Stimulated activated naive CD8-positive, alpha-beta T cell treated with anti-CD3 and anti-CD28 coated beads, Interleukin-15, Interleukin-2, amounts not matched to agents 100 ng/mL and 50 ng/mL, for 24 hours (primary cell): ENCODE measurements around the gene LRRC28.

ENCODE experiments used
- H3K27ac Mint-ChIP-seq: one replicate; pipeline ENCODE4 v1.8.0; 2021; ENCODE audit warnings: mild to moderate bottlenecking, mixed read lengths
- H3K27me3 Mint-ChIP-seq: one replicate; pipeline ENCODE4 v1.8.0; 2021; ENCODE audit warnings: mixed read lengths
- H3K36me3 Mint-ChIP-seq: one replicate; pipeline ENCODE4 v1.8.0; 2021; ENCODE audit warnings: low read depth, mixed read lengths
- H3K4me1 Mint-ChIP-seq: one replicate; pipeline ENCODE4 v1.8.0; 2021; ENCODE audit warnings: low read depth, mixed read lengths
- H3K4me3 Mint-ChIP-seq: one replicate; pipeline ENCODE4 v1.8.0; 2021; ENCODE audit warnings: mild to moderate bottlenecking, mixed read lengths
- H3K9me3 Mint-ChIP-seq: one replicate; pipeline ENCODE4 v1.8.0; 2021; ENCODE audit warnings: mixed read lengths

LRRC28 gene

DNA sequence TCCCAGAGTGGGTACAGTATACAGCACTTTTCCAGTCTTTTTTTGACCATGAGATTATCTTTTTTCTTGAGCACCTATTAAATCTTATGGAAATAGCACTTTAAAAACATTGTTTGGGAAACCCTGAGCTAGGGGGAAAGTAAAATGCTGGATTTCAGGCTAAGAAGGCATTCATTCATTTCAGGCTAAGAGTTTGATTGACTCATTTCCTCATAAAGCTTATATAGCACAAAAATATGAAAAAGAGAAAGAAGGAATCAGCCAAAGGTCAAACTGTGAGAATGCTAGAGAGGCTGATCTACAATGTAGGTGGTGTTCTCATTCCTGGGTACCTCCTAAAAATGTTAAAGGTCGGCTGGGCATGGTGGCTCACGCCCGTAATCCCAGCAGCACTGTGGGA, 12.4 kb upstream of the LRRC28 start:
- H3K27me3 Mint-ChIP-seq: peaks cover 3% of the 10 kb centered on the region
- H3K27ac Mint-ChIP-seq: no peak overlapping the region
- no peaks in the 10 kb centered on the region for H3K36me3 Mint-ChIP-seq
- no peak overlapping the region for H3K4me3 Mint-ChIP-seq
- H3K4me1 Mint-ChIP-seq: peaks cover 11% of the 10 kb centered on the region
- no peaks in the 10 kb centered on the region for H3K9me3 Mint-ChIP-seq

DNA sequence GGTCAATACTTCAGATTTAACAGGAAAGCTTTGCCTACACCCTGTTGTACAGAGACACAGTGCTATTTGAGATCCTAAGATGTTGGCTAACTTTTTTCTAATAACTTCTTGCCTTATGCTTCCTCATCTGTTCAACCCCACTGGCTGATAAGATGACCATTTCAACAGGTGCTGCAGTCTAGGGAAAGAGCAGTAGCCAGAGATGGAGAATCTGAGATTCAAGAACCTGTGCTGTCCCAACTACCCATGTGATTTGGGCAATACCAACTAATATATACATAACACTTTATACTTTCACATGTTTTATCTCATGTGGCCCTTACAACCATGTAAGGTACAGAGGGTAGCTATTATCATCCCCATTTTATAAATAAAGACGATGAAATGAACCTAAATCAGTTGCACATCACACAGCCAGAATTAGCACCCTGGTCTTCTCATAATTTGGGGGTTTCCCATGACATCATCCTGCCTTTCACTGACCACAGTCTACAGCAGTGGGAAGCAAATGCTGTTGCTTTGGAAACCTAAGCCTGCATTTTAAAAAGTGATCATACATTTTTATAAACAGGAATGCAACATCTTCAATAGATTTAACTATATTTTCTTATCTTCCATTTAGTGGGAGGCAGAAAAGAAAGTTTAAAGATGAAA, 11.6 kb upstream of the LRRC28 start:
- peaks cover 11% of the 10 kb centered on the region for H3K4me1 Mint-ChIP-seq
- peaks cover 3% of the 10 kb centered on the region for H3K27me3 Mint-ChIP-seq
- H3K27ac Mint-ChIP-seq: no peak overlapping the region
- no peak overlapping the region for H3K4me3 Mint-ChIP-seq
- H3K9me3 Mint-ChIP-seq: no peaks in the 10 kb centered on the region
- H3K36me3 Mint-ChIP-seq: no peaks in the 10 kb centered on the region

DNA sequence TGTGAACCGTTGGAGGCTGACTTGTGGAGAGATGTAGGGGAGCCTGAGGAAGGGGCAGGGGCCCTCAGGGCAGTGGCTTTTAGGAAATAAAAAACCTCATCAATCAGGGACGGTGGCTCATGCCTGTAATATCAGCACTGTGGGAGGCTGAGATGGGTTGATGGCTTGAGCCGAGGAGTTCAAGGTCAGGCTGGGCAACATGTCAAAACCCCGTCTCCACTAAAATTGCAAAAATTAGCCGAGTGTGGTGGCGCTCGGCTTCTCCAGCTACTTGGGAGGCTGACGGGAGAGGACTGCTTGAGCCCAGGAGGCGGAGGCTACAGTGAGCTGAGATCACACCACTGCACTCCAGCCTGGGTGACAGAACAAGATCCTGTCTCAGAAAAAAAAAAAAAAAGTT, 9.5 kb upstream of the LRRC28 start:
- Mint-ChIP-seq H3K27me3 (peaks cover 3% of the 10 kb centered on the region), H3K4me3 (no peak overlapping the region), H3K27ac (no peak overlapping the region), H3K4me1 (peaks cover 11% of the 10 kb centered on the region), H3K36me3 (no peaks in the 10 kb centered on the region), H3K9me3 (no peaks in the 10 kb centered on the region)

DNA sequence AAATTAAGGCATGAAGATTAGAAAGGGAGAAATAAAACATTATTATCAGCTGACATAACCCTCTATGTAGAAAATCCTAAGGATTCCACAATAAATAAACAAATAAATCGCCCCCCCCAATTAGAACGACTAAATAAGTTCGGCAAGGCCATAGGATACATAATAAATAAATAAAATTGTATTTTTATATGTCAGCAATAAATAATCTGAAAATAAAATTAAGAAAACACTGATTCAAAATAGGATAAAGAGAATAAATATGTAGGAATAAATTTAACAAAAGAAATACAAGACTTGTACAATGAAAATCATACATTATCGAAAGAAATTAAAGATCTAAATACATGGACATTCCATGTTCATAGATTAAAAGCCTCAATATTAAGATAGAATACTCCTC, 7.0 kb upstream of the LRRC28 start:
- H3K4me1 Mint-ChIP-seq: peaks cover 11% of the 10 kb centered on the region
- H3K4me3 Mint-ChIP-seq: no peak overlapping the region
- H3K27ac Mint-ChIP-seq: no peak overlapping the region
- no peaks in the 10 kb centered on the region for H3K9me3 Mint-ChIP-seq
- H3K36me3 Mint-ChIP-seq: no peaks in the 10 kb centered on the region
- peaks cover 3% of the 10 kb centered on the region for H3K27me3 Mint-ChIP-seq

DNA sequence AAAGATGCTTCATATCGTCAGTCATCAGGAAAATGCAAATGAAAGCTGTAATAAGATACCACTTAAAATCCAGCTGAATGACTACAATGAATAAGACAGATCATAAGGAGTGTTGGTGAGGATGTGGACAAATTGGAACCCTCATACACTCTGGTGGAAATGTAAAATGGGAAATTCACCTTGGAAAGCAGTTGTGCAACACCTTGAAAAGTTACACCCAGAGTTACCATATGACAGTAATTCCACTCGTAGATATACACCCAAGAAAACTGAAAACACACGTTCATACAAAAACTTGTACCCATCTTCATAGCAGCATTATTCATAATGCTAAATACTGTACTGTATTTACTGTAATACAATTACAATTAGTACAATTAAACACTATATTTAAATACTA, 4.2 kb upstream of the LRRC28 start:
- H3K27ac Mint-ChIP-seq: no peak overlapping the region
- H3K27me3 Mint-ChIP-seq: peaks cover 3% of the 10 kb centered on the region
- no peaks in the 10 kb centered on the region for H3K9me3 Mint-ChIP-seq
- H3K4me1 Mint-ChIP-seq: peaks cover 4% of the 10 kb centered on the region
- H3K4me3 Mint-ChIP-seq: no peak overlapping the region
- peaks cover 5% of the 10 kb centered on the region for H3K36me3 Mint-ChIP-seq

DNA sequence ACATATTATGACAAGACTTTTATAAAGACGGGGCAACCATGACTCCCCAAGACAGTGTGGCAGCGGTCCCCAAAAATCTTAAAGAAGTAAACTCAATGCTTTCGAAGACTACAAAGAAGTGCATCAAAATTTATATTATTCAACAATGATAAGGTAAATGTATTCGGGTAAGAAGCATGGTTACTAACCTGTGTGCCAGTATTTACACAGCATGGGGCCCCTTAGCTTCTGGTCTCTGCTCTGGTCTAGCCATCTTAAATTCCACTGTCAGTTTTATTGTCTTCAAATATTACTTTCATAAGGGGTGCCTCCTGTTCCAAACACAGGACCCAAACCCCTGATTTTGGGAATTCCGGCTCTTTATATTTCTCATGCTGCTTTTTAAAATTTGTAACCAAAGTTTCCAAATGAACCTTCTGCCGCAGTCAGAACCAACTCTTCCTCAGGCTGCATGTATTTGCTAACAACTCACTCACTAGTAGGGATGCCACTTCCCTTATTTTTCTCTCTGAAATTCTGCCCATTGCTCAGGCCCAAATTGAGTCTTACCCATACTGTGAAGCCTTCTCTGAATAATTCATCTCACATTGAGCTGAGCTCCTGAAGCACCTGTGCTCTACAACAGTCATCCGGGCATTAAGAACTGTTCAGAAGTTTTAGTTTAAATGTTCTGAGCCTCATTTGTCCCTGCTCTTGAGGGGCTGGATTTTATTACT, 3.1 kb upstream of the LRRC28 start:
- no peaks in the 10 kb centered on the region for H3K9me3 Mint-ChIP-seq
- peaks cover 14% of the 10 kb centered on the region for H3K4me1 Mint-ChIP-seq
- no peak overlapping the region for H3K4me3 Mint-ChIP-seq
- peaks cover 3% of the 10 kb centered on the region for H3K27me3 Mint-ChIP-seq
- H3K36me3 Mint-ChIP-seq: peaks cover 5% of the 10 kb centered on the region
- no peak overlapping the region for H3K27ac Mint-ChIP-seq

DNA sequence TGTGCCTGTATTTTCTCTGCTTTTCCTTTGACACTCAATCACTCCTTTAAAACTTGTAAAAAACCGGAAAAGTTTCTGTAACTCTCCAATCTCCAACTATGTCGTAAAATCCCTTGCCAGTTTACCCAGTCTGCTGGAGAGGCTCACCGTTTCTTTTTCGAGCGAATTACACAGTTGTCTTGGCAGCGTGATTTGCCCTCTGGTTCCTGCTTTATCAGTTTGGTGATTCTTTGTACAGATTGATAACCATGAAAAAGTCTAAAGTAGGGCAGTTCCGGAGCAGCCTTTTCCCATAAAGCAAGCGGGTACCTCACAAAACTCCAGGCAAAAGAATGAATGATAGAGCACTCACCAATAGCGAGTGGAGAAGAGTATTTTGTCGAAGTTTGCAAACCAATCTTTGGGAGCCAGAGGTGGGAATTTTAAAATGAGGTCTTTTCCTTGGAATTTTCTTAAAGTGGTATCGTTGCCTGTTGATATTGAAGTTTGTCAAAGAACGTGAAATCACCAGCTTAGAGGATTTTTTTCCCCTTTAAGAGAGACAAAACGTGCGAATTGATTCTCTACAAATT, 1.9 kb upstream of the LRRC28 start, which contains the start of gene TTC23:
Gene TTC23, minus strand, starts transcription at position 312 of the 572 bp plus-strand sequence. CDS start 20,869 bp downstream, outside the sequence.
- Mint-ChIP-seq H3K36me3 (peaks cover 5% of the 10 kb centered on the region), H3K27ac (no peak within 1 kb of the TSS), H3K4me1 (peaks cover 25% of the 10 kb centered on the region), H3K4me3 (no peak within 1 kb of the TSS), H3K9me3 (no peaks in the 10 kb centered on the region), H3K27me3 (no peaks in the 10 kb centered on the region)

DNA sequence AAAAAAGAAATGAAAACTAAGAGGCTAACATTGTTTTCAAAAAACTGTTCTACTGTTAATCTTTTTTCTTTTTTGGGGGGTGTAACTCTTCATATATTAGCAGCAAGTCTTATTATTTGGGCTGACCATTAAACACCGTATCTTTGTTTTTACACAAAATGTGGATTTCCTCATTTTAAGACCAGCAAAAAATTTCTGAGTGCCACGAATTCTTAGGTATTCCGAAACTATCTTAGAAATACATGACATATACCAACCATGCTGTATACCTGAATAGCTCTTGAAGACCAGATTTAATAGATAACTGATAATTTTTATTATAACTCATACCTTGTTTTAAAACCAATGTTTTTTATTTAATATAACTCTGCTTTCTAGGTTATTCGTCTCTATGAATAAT, 1.3 kb upstream of the LRRC28 start:
- Mint-ChIP-seq H3K36me3 (peaks cover 5% of the 10 kb centered on the region), H3K27ac (no peak overlapping the region), H3K4me1 (peaks cover 25% of the 10 kb centered on the region), H3K27me3 (no peaks in the 10 kb centered on the region), H3K9me3 (no peaks in the 10 kb centered on the region), H3K4me3 (no peak overlapping the region)

DNA sequence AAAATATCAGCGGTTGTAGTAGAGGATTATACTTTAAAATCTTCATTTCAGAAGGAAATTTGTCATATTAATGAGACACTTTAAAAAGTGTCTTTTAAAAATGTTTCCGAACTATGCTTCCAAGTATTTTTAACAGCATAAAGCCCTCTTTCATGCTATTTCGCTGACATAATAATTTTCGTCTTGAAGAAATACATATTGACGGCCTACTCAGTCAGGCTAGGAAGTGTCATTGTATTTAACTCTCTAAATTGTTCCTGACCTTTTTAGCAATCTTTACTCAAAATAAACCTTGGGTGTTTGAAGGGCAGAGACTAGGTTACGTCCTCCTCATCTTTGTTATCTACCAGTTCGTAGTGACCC, 806 bp upstream of the LRRC28 start:
- peaks cover 5% of the 10 kb centered on the region for H3K36me3 Mint-ChIP-seq
- H3K27me3 Mint-ChIP-seq: no peaks in the 10 kb centered on the region
- H3K4me3 Mint-ChIP-seq: no peak overlapping the region

DNA sequence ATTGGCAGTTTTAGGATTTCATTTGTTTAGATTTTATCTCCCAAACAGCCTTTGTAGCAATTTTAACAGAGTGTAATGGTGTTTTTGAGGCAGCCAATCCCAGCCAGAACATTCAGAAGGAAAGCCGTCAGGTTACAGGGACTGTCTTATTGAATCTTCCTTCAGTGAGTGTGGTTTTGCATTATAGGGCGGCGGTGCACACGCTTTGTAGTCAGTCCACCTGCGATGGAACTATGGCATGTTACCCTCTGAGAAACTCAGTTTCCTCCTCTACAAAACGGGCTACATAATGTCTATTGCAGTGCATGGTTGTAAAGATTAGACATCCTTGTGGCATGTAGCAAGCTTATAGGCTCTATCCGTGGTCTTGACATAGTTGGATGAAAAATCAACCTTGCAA, 1.0 kb downstream of the LRRC28 start:
- Mint-ChIP-seq H3K27ac (peak overlapping the region; percentile 41), H3K27me3 (no peaks in the 10 kb centered on the region), H3K4me3 (no peak overlapping the region), H3K36me3 (peaks cover 14% of the 10 kb centered on the region), H3K9me3 (no peaks in the 10 kb centered on the region), H3K4me1 (peaks cover 25% of the 10 kb centered on the region)

More for the DNA sequence above, 806 bp upstream of the LRRC28 start:
- peak overlapping the region; percentile 93 for H3K27ac Mint-ChIP-seq
- no peaks in the 10 kb centered on the region for H3K9me3 Mint-ChIP-seq
- H3K4me1 Mint-ChIP-seq: peaks cover 25% of the 10 kb centered on the region

DNA sequence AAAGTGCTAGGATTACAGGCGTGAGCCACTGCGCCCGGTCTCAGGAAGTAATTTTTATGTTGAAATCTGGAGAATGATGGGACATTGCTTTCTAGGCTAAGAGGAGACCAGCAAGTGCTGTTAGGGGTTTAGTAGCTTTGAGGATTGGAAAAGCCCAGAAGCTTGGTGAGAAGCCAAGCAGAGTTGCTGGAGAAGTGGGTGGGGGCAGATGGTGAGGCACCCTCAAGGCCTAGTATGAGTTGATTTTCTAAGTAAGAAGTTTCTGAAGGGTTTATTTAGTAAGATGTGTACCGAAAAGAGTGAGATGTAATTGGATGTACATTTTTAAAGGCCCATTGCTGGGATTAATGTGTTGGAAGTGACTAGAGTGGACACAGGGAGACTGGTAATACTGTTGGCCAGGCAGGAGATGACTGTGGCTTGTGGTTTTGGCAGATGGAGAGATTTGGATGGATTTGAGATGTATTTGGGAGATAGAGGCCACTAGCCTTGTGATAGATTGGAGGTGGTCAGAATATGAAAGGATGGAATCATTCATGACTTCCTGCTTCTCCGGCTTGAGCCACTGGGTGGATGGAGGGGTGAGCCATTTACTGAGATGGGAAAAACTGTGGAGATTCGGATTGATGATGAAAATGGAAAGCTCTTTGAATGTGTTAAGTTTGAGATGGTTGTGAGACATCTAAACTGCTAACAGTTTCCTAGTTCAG, 2.3 kb downstream of the LRRC28 start:
- peaks cover 24% of the 10 kb centered on the region for H3K36me3 Mint-ChIP-seq
- no peaks in the 10 kb centered on the region for H3K27me3 Mint-ChIP-seq
- H3K4me1 Mint-ChIP-seq: peaks cover 28% of the 10 kb centered on the region
- H3K27ac Mint-ChIP-seq: peak overlapping the region; percentile 70
- no peaks in the 10 kb centered on the region for H3K9me3 Mint-ChIP-seq
- H3K4me3 Mint-ChIP-seq: peak overlapping the region; percentile 47

DNA sequence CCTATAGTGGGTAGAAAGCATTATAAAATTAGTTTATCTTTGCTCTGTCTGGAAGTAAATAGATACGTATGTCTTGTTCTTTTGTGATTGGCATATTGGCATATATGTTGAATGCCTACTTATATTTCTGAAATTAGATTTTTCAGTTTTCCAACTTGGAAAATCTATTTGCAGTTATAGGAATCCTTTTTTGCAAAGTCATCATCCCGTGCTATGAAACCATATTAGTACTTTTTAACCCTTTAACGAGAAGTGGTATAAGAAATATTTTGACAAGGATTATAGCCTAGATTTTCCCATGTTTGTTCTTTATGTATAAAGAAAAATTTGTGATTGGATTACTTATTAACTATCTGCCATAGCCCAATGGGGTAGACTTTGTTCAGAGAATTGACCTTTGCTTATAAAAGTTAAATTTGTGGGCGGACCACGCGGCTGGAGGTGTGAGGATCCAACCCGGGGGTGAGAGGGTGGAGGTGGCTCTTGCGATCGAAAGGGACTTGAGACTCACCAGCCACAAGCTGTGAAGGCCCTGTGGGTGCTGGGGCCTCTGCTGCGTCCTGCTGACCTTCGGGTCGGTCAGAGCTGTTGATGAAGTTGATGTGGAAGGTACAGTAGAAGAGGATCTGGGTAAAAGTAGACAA, 5.9 kb downstream of the LRRC28 start:
- H3K27ac Mint-ChIP-seq: no peak overlapping the region
- peaks cover 32% of the 10 kb centered on the region for H3K36me3 Mint-ChIP-seq

DNA sequence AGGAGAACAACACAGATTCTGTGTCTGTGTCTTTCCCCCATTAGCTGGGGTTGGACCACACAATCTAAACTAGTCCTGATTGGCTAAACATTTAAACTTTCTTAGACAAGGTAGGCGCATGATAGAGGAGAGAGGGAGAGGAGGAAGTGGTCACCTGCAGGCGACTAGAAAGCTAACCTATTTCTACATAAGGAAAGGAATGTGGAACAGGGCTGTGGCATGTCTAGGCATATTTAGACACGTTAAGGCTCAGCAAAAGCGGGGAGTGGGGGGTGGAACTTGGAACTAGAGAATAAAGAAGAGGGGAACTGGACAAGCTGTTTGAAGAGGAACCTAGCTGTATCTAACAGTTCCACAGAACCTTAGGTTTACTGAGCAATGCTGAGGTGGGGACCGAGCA, 12.8 kb downstream of the LRRC28 start:
- Mint-ChIP-seq H3K36me3 (peaks cover 13% of the 10 kb centered on the region), H3K4me1 (no peaks in the 10 kb centered on the region), H3K4me3 (no peak overlapping the region), H3K27me3 (no peaks in the 10 kb centered on the region), H3K27ac (no peak overlapping the region), H3K9me3 (no peaks in the 10 kb centered on the region)

More for the DNA sequence above, 5.9 kb downstream of the LRRC28 start:
- H3K27me3 Mint-ChIP-seq: no peaks in the 10 kb centered on the region
- H3K4me1 Mint-ChIP-seq: peaks cover 22% of the 10 kb centered on the region
- no peak overlapping the region for H3K4me3 Mint-ChIP-seq
- H3K9me3 Mint-ChIP-seq: no peaks in the 10 kb centered on the region

DNA sequence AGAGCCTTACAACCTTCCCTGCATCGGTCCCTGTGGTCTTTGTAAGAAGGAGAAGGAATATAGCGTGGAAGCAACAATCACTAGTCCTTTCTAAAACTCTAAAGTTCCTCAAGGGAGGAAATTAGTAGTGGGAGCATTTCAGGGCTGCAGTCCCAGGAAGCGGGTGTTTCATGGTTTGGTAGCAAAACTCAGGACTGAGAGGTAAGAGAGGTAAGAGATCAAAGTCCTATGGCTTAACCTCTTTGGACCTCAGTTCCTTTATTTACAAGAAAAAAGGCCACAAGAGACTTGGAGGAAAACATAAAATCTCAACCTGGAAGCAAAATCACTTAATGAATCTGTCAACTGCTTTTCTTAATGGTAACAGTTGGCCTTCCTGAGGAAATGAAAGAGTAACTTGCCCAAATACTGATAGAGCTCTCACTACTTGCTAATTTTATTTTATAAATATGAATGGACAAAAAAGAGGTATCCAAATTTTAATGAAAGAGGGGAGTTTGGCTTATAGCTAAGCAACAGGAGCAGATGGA, 14.3 kb downstream of the LRRC28 start:
- no peak overlapping the region for H3K27ac Mint-ChIP-seq
- H3K9me3 Mint-ChIP-seq: no peaks in the 10 kb centered on the region
- no peak overlapping the region for H3K4me3 Mint-ChIP-seq
- H3K36me3 Mint-ChIP-seq: peaks cover 12% of the 10 kb centered on the region
- no peaks in the 10 kb centered on the region for H3K27me3 Mint-ChIP-seq
- H3K4me1 Mint-ChIP-seq: no peaks in the 10 kb centered on the region
